HFFc6 (cell line): ENCODE measurements around the gene EDEM3. TPM values are rescaled to one million over a fixed set of nuclear protein-coding genes. Genes with fewer than 3 reads are reported as not detected.

Experiments
- DNase-seq: peaks from one replicate; pipeline ENCODE4 v3.0.0-alpha.2; 2018
- H3K27ac Mint-ChIP-seq: 2 replicates; pipeline ENCODE4 v1.8.0; 2020; ENCODE audit warnings: mild to moderate bottlenecking, mixed read lengths
- H3K27me3 Mint-ChIP-seq: 2 replicates; pipeline ENCODE4 v1.8.0; 2021; ENCODE audit warnings: mild to moderate bottlenecking, moderate library complexity, mixed read lengths; ENCODE audit not compliant: insufficient read depth
- H3K36me3 Mint-ChIP-seq: 2 replicates; pipeline ENCODE4 v1.8.0; 2021; ENCODE audit warnings: low read depth, mixed read lengths
- H3K4me1 Mint-ChIP-seq: 2 replicates; pipeline ENCODE4 v1.8.0; 2020; ENCODE audit warnings: low read depth, mixed read lengths
- H3K4me3 Mint-ChIP-seq: 2 replicates; pipeline ENCODE4 v1.8.0; 2020; ENCODE audit warnings: mild to moderate bottlenecking, moderate library complexity, mixed read lengths
- H3K9me3 Mint-ChIP-seq: 2 replicates; pipeline ENCODE4 v1.8.0; 2020; ENCODE audit warnings: mild to moderate bottlenecking, mixed read lengths
- CTCF ChIP-seq: fragments of 200-600 bp; sonication (generic); IDR thresholded peaks from 2 replicates; pipeline ENCODE4 v1.5.0; 2021; ENCODE audit warnings: antibody characterized with exemption, mild to moderate bottlenecking
- total RNA-seq, 6 experiments: library from RNA; stranded (reverse); fragmentation: NEBNext Ultra II Directional; extraction: Animal tissue kit (Norgen Biotek cat#: 25700); gene quantifications; 2 replicates in 1 of 6; 3 replicates in 5 of 6; pipeline ENCODE4 v1.2.3, GENCODE V29; 2021

EDEM3 gene
- total RNA-seq, 6 experiments from 2014 or later = 29.9 to 38.6 (median 32.3) TPM

- Mint-ChIP-seq H3K4me1 (peaks cover 10% of the 10 kb centered on the region), H3K27ac (no peak overlapping the region), H3K36me3 (no peaks in the 10 kb centered on the region)
Measured at GRCh38 chr1:184664661-184665060, 90.0 kb downstream of the EDEM3 start.

GRCh38 chr1:184664042-184664660 lies 90.5 kb downstream of the EDEM3 start:
- peaks cover 10% of the 10 kb centered on the region for H3K4me1 Mint-ChIP-seq
- H3K27me3 Mint-ChIP-seq = peaks cover 3% of the 10 kb centered on the region
- no peaks in the 10 kb centered on the region for H3K9me3 Mint-ChIP-seq
- H3K27ac Mint-ChIP-seq = no peak overlapping the region
- no peaks in the 10 kb centered on the region for H3K36me3 Mint-ChIP-seq
- peak; percentile 95 for TF ChIP-seq CTCF
- H3K4me3 Mint-ChIP-seq = peak overlapping the region; percentile 80
- peak; percentile 32 for DNase-seq

More at GRCh38 chr1:184664661-184665060, 90.0 kb downstream of the EDEM3 start:
- no peak for TF ChIP-seq CTCF
- no peak overlapping the region for H3K4me3 Mint-ChIP-seq
- no peak for DNase-seq
- peaks cover 3% of the 10 kb centered on the region for H3K27me3 Mint-ChIP-seq
- H3K9me3 Mint-ChIP-seq = no peaks in the 10 kb centered on the region

GRCh38 chr1:184661801-184662200 lies 92.9 kb downstream of the EDEM3 start:
- H3K9me3 Mint-ChIP-seq = no peaks in the 10 kb centered on the region
- DNase-seq = no peak
- H3K36me3 Mint-ChIP-seq = no peaks in the 10 kb centered on the region
- H3K27me3 Mint-ChIP-seq = peaks cover 3% of the 10 kb centered on the region; the same call in 1 of the 2 replicates
- H3K4me1 Mint-ChIP-seq = peaks cover 10% of the 10 kb centered on the region
- no peak for TF ChIP-seq CTCF
- H3K27ac Mint-ChIP-seq = no peak overlapping the region
- H3K4me3 Mint-ChIP-seq = no peak overlapping the region

- Mint-ChIP-seq H3K27ac (no peak overlapping the region), H3K4me3 (no peak overlapping the region), H3K9me3 (no peaks in the 10 kb centered on the region), H3K36me3 (no peaks in the 10 kb centered on the region), H3K4me1 (peaks cover 10% of the 10 kb centered on the region), H3K27me3 (peaks cover 3% of the 10 kb centered on the region; the same call in 1 of the 2 replicates)
- no peak for DNase-seq
- no peak for TF ChIP-seq CTCF
Measured at GRCh38 chr1:184660462-184661191, 94.0 kb downstream of the EDEM3 start.

- DNase-seq = no peak
- no peak for TF ChIP-seq CTCF
- Mint-ChIP-seq H3K27me3 (peaks cover 7% of the 10 kb centered on the region; the same call in 1 of the 2 replicates), H3K9me3 (no peaks in the 10 kb centered on the region), H3K4me3 (no peak overlapping the region), H3K36me3 (no peaks in the 10 kb centered on the region), H3K4me1 (no peaks in the 10 kb centered on the region), H3K27ac (no peak overlapping the region)
Measured at GRCh38 chr1:184658055-184658454, 96.6 kb downstream of the EDEM3 start.
